Sigmoid colon (tissue), 3 donors: ENCODE measurements around the gene NDUFAF2.

Source experiments
- POLR2A ChIP-seq, 2 donors: fragments of 450-650 bp; IDR thresholded peaks; one replicate each; pipeline ENCODE4 v1.6.1; 2016; ENCODE audit warnings: antibody characterized with exemption in 2 of 2, mild to moderate bottlenecking in 2 of 2, moderate library complexity in 2 of 2
- TF ChIP-seq, protein P1 (sequence below), 4 experiments: fragments of 450-650 bp in 3 of 4; fragments of 200-600 bp in 1 of 4; IDR thresholded peaks; one replicate each; pipeline ENCODE4 v1.5.1; 2016 to 2019; ENCODE audit warnings: antibody characterized with exemption in 4 of 4, mild to moderate bottlenecking in 3 of 4, moderate library complexity in 2 of 4

GRCh38 chr5:61177070-61177469 lies 232.1 kb downstream of the NDUFAF2 start:
- TF ChIP-seq, protein P1, sequence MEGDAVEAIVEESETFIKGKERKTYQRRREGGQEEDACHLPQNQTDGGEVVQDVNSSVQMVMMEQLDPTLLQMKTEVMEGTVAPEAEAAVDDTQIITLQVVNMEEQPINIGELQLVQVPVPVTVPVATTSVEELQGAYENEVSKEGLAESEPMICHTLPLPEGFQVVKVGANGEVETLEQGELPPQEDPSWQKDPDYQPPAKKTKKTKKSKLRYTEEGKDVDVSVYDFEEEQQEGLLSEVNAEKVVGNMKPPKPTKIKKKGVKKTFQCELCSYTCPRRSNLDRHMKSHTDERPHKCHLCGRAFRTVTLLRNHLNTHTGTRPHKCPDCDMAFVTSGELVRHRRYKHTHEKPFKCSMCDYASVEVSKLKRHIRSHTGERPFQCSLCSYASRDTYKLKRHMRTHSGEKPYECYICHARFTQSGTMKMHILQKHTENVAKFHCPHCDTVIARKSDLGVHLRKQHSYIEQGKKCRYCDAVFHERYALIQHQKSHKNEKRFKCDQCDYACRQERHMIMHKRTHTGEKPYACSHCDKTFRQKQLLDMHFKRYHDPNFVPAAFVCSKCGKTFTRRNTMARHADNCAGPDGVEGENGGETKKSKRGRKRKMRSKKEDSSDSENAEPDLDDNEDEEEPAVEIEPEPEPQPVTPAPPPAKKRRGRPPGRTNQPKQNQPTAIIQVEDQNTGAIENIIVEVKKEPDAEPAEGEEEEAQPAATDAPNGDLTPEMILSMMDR (IDR thresholded peaks at IDR 0.05) = no peak
- TF ChIP-seq POLR2A (IDR thresholded peaks at IDR 0.05) = no peak
